Measurements from ENCODE around the gene NEGR1.

NEGR1 gene

GRCh38 chr1:71603044-71603776, 679.1 kb downstream of the NEGR1 start:
- no peak for DNase-seq

GRCh38 chr1:71600023-71600422, 682.3 kb downstream of the NEGR1 start:
- no peak for DNase-seq

- DNase-seq: no peak
Observed at GRCh38 chr1:71599306-71599705, 683.0 kb downstream of the NEGR1 start.

DNA sequence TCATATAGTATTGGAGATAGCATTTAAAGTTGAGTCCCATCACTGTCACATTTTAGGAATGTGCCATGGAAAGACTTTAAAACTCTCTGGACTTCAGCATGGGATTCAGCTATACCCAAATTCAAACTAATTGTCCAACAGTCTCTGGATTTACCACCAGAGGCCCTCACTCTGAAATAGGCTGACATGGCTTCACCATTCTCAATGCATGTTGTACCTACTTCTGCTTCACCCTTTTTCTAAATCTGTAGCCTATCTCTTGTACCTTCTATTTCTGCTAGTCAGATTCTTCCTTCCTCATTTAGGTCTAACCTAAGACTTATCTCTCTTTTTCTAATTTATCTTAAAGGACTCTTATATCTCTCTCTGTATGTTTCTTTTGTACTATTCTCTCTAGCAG, 688.8 kb downstream of the NEGR1 start:
- DNase-seq: no peak

- DNase-seq: no peak
Observed at GRCh38 chr1:71592646-71593274, 689.6 kb downstream of the NEGR1 start.

GRCh38 chr1:71589005-71589404, 693.3 kb downstream of the NEGR1 start:
- DNase-seq: no peak

GRCh38 chr1:71587961-71588360, 694.4 kb downstream of the NEGR1 start:
- DNase-seq: no peak

DNA sequence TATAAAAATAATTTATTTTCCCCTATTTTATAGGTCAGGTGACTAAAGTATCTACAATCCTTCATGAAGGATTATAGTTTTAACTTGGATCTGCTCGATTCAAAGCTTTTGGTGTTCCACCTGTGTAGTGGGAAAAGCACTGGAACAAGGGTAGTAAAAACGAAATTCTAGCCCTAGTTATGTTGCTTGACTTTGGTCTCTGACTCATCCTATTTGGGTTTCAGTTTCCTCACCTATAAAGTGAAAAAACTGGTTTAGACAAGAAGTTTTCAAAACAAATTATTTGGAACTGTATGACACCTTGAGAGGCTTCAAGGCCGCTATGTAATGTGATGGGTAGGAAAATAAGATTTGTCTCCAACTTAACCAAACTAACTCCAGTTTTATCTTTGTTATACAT, 696.3 kb downstream of the NEGR1 start:
- DNase-seq: no peak

DNA sequence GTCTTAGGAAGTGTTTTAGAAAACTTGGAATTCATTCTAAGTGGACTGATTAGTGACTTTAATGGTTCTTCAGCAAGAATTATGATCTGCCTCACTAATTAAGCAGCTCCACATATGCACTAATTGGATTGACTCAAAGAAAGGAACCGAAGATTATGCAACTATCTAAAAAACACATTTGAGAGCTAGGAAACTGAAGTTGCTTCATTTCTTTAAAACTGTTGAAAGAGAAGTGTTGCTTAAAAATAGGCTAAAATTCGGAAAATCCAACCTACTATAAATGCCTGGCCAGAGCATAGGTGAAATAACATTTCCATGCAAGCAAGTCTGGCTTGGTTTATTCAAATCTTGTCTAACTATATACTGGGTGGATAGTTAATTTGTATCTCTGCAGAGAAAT, 698.6 kb downstream of the NEGR1 start:
- DNase-seq: no peak

DNA sequence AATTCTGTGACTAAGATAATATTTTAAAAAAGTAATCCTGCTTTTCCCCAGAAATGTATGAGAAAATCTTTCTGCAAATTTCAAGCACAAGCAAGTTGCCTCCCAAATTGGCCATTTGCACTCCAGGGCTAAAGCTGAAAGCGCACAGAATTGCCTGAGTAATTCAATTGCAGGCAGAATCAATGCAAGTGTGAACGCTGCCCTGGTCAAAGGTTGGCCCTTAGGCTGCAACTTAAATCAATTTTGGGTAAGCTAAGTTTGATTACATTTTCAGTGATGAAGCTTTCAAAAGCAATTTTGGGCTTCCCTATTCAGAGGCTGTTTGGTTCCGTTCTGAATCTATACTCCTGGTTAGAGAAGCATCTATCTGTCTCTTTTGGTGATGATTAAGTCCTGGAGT, 699.7 kb downstream of the NEGR1 start:
- DNase-seq: no peak

- no peak for DNase-seq
Observed at GRCh38 chr1:71577451-71578131, 704.7 kb downstream of the NEGR1 start.

GRCh38 chr1:71572038-71572437, 710.3 kb downstream of the NEGR1 start:
- DNase-seq: no peak

DNA sequence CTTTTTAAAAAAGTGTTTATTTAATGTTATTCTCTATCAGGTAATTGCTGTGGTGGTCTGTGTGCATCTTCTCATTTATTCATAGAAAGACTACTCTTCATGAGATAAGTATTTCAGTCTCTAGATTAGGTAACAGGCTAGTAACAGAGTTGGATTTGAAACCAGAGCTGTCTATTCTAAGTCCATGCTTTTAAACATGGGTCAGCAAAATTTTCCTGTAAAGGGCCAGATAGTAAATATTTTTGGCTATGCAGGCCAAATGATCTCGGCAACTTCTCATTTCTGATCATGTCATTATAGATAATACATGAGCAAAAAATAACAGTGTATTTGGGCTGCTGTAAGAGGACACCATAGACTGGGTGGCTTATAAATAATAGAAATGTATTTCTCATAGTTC, 715.9 kb downstream of the NEGR1 start:
- no peak for DNase-seq

DNA sequence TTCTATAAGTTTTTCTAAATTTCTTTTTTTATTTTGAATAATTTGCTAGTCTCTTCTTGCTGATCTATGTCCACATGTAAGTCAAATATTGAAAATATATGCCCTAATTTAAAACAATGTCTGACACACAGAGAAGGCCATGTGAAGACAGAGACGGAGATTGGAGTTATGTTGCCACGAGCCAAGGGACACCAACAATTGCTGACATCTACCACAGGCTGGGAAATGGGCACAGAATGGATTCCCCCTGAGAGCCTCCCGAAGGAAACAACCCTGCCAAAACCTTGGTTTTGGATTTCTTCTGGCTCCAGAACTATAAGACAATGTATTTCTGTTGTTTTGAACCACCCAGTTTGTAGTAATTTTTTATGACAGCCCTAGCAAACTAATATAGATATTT, 716.5 kb downstream of the NEGR1 start:
- DNase-seq: no peak

- DNase-seq: no peak
Observed at GRCh38 chr1:71565262-71565661, 717.1 kb downstream of the NEGR1 start.

- DNase-seq: no peak
Observed at GRCh38 chr1:71562298-71562697, 720.0 kb downstream of the NEGR1 start.

DNA sequence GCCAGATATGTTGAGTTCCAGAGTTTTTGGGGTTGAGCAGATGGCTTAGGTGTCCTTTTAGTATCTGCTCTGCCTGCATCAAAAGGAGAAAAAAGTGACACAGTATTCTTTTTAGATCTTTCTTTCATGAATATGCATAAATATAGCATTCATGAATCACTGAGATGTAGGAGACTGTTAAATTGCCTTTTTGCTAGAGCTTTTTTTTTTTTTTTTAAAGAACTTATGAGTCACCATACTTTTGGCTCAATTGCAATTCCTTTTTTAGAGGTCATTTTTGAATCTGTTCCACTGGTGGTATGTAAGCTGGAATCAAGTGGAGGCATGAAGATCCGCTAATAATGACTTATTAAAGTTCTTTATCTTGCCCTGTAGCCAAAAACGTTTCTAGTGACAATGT, 720.6 kb downstream of the NEGR1 start:
- DNase-seq: no peak

DNA sequence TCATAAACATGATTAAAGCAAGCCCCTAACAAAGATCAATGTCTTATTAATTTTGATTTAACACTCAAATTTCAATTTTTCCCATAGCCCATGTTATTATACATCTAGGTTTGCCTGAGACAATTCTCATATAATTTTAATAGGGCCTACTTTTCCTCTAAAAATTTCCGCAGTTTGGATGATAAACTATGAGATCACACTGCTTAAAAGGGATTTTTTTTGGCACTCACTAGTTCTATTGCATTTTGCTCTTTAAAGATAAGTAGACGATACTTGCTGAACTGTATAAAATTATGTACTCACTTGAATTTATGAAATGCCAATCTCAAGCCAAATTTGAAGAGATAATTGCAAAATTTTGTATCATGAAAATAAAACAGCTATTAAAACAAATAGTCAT, 721.1 kb downstream of the NEGR1 start:
- no peak for DNase-seq

GRCh38 chr1:71559880-71560279, 722.5 kb downstream of the NEGR1 start:
- no peak for DNase-seq

DNA sequence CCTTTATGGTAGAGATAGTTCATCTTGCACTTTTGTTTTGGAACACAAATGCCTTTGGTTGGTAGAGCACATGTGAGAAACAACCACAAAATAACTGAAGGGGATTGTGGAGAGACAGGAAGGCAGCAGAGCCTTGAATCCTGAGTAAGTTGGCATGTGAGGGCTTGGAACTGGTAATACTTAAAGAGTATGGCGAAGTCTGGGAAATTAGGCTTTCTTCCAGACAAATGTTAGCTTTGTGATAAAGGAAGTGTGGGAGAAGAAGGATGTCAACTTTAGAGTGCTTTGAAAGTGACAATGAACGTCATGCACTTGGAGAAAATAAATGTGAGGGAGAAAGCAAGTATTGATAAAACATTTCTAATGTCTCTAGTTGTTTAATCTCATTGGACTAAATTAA, 725.2 kb downstream of the NEGR1 start:
- DNase-seq: no peak

GRCh38 chr1:71548398-71548890, 733.9 kb downstream of the NEGR1 start:
- no peak for DNase-seq

DNA sequence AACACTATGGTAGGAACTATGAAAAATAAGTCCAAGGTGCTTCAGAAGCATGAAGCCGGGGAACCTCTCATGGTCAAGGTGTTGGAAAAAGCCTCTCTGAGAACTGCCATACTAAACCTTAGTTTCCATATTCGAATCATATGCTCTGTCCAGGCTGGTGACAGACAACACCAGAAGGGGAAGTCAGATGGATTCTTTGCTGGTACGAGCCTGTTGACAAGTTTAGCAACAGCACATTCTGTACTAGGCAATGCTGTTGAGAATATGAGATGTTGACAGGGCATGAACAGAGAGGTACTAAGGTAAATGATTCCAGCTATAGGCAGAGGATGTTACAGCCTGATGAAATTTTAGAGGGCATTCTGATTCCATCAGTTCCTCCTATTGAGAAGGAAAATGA, 740.2 kb downstream of the NEGR1 start:
- no peak for DNase-seq

DNA sequence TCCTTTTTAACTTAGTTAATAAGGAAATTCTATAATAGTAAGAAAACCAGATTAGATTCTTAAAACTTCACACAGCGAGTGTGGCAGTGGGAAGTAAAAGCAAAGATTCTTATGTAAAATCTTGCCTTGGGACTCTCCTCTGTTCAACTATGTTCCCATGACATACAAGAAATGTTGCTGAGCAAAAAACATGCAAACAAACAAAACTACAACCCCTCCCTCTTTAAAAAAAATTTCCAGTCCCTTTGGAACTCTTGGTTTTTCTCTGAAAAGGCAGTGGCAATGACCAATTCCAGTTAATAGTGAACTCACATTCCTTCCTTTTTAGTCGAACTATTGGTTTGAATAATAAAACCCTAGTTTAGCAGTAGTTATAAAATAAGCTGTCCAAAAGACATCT, 748.4 kb downstream of the NEGR1 start:
- DNase-seq: no peak

DNA sequence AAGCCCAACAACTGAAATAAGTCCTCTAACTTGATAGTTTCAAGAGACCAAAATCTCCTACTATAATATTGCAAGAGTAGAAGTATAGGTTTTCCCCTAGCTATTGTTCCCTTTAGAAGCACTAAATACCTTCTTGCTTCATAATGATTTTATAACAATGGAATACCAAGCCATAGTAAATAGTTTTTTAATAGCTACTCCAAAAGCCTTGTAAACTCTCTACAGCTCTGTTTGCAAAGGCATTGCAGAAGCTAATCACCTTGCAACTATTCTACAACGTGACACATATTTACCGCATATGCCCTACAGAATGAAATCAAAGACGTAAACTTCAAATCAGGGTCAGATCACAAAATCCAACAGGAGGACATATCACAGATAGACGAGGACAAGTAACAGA, 750.0 kb downstream of the NEGR1 start:
- DNase-seq: no peak

All from activated CD4-positive, alpha-beta T cell treated with anti-CD3 and anti-CD28 coated beads, Interleukin-2, amount 50 U/mL, for 48 hours (primary cell).